ENCODE data around the gene CDNF.

Gene CDNF

DNA sequence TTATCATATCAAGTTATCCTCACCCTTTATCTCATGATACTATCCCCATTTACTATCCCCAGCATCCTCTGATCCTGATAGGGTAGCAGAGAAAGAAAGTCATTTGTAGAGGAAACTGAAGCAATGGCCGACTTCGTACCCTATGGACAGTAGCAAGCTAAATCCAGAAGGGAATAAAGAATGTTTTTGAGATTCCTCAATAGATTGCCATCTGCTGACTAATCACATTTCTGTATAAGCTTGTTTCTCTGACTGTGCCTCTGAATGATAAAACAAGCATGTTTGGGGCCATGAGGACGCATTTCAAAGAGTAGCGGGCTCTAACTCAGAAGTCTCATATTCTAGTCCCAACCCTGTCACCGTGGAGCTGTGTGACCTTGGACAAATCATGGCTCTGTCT is 49.9 kb downstream of the CDNF start:
- H3K4me3 ChIP-seq (replicated peaks; ENCODE audit: low read depth, low read length), result no peak overlapping the region
- no peak for DNase-seq (ENCODE audit: low read depth)
- TF ChIP-seq, protein P1, sequence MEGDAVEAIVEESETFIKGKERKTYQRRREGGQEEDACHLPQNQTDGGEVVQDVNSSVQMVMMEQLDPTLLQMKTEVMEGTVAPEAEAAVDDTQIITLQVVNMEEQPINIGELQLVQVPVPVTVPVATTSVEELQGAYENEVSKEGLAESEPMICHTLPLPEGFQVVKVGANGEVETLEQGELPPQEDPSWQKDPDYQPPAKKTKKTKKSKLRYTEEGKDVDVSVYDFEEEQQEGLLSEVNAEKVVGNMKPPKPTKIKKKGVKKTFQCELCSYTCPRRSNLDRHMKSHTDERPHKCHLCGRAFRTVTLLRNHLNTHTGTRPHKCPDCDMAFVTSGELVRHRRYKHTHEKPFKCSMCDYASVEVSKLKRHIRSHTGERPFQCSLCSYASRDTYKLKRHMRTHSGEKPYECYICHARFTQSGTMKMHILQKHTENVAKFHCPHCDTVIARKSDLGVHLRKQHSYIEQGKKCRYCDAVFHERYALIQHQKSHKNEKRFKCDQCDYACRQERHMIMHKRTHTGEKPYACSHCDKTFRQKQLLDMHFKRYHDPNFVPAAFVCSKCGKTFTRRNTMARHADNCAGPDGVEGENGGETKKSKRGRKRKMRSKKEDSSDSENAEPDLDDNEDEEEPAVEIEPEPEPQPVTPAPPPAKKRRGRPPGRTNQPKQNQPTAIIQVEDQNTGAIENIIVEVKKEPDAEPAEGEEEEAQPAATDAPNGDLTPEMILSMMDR (IDR thresholded peaks at IDR 0.05; ENCODE audit: low read length, missing control alignments), result no peak

DNA sequence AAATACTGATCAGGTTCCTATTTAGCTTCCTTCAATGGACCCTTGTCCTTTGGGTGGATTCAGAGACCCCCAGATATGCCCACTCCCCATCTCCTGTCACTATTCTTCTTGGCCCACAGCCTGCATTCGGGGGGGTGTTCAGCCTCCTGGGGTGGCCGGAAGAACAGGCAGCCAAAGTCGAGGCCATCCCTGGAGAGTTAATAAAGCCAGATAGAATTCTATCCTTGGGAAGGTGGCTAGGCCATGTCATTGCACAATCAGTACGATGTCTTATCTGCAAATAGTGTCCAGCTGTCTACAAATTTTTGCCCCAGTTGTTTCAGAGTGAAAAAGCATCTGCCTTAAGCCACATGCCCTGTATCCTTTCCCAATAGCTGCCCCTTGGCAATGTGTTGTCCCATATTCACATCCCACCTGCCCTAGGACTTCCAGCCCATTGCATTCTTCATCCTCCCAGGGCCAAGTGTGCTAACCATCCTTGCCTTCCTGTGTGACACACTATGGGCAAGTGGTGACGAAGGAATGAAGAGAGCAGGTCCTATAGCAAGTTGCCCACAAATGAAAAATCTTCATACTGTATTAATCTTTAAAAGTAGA is 53.3 kb downstream of the CDNF start:
- no peak overlapping the region for H3K4me3 ChIP-seq (replicated peaks; ENCODE audit: low read depth, low read length)
- TF ChIP-seq, protein P1 (IDR thresholded peaks at IDR 0.05; ENCODE audit: low read length, missing control alignments), result no peak
- DNase-seq (ENCODE audit: low read depth), result no peak

DNA sequence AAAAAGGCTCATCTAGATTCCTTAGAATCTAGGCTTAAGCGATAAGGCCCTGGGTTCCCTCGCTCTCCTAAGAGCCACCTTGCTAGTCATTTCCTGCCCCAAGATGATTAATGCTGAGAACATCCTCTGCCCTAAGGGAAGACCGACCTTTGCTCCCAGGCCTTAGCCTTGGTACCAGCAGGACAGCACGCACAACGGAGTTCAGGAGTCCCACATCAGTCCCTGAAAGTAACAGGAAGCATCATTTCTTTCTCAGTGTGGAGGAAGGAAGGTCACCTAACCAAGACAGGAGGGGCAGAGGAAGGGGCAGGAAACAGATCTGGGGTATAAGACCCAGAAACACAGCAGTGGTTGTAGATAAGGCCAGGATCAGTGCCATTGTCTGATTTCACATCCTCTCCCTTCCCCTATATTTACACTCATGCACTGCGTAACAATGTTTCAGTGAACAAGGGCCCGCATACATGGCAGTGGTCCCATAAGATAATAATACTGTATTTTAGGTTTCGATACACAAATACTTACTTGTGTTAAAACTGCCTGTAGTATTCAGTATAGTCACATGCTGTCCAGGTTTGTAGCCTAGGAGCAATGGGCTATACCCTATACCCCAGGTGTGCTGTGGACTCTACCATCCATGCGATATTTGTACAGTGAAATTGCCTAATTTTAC is 55.0 kb downstream of the CDNF start:
- DNase-seq (ENCODE audit: low read depth), result peak; percentile 37
- H3K4me3 ChIP-seq (replicated peaks; ENCODE audit: low read depth, low read length), result no peak overlapping the region
- TF ChIP-seq, protein P1 (IDR thresholded peaks at IDR 0.05; ENCODE audit: low read length, missing control alignments), result no peak

DNA sequence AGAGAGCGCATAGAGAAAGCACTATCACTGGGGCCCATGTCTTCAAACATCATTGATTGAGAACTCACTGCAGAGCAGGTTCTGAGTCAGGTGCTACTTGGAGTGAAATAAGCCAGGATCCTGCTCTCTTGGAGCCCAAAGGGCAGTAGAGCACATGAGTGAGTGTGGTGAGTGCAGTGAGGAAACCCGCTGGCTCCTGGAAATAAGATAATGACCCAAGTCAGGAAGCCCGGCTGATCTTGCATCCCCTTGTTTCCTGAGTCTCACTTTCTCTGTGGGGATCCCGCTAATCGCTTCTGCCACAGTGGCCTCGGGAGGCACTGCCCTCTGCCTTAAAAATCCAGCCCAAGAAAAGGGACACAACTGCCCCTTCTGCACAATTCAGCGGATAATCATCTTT is 56.1 kb downstream of the CDNF start:
- TF ChIP-seq, protein P1 (IDR thresholded peaks at IDR 0.05; ENCODE audit: low read length, missing control alignments), result no peak
- no peak overlapping the region for H3K4me3 ChIP-seq (replicated peaks; ENCODE audit: low read depth, low read length)
- DNase-seq (ENCODE audit: low read depth), result no peak

DNA sequence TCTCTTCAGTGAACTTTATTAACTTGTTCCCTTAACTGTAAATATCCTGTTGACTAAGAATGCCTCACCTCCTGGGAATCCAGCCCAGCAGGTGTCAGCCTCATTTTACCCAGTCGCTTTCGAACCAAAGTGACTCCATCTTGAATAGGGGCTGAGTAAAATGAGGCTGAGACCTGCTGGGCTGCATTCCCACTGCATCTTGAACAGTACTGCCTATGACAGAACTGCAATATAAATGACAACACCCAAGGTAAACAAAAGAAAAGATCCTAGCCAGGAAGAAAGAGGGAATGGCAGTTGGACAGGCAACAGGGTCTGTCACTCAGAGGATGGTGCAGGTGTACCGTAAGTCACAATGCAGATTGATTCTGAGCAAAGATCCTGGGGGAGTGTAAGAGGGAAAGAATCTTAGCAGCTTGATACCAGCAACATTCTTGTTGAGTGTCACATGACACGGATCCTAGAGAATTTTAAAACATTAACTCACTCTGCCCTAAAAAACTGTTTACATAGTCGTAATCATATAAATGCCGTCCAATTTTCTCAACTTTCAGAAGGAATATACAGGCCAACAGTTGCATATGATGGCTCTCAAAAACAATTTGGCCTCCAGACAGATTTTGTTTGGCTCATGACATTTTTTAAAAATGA is 58.7 kb downstream of the CDNF start:
- no peak for DNase-seq (ENCODE audit: low read depth)
- TF ChIP-seq, protein P1 (IDR thresholded peaks at IDR 0.05; ENCODE audit: low read length, missing control alignments), result no peak
- H3K4me3 ChIP-seq (replicated peaks; ENCODE audit: low read depth, low read length), result no peak overlapping the region

DNA sequence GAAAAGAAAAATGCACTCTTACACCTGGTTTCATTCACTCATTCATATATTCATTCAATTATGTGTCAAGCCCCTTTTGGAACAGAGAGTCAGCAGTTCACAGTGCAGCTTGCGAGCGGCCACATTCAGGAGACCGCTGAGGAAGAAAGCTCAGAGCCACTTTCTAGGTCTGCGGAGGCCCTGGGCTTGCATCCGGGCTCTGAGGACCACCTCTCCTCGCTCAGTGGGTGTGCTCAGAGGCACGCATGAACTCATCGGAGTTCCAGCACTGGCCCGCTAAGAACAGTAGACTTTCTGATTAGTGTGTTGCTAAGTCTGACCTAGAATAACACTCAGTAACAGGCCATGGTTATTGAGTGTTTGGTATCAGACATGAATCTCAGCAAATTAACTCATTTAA is 61.3 kb downstream of the CDNF start:
- no peak for DNase-seq (ENCODE audit: low read depth)

More for the DNA sequence above, 61.3 kb downstream of the CDNF start:
- H3K4me3 ChIP-seq (replicated peaks; ENCODE audit: low read depth, low read length), result no peak overlapping the region
- TF ChIP-seq, protein P1 (IDR thresholded peaks at IDR 0.05; ENCODE audit: low read length, missing control alignments), result no peak
